CD4-positive, alpha-beta T cell treated with Interleukin-12 subunit alpha and Interleukin-12 subunit beta, for 1 hour (primary cell): Measurements from ENCODE around the gene CNDP1.
A peak's percentile ranks its signal among the peaks of the same experiment; 100 is the strongest.
"Not testable (repeated sequence)": the region's sequence is repeated elsewhere in the genome, so short reads cannot be mapped to it uniquely, and the experiment has no call there.

ENCODE experiments used
- DNase-seq: peaks from one replicate; pipeline ENCODE4 v3.0.0-alpha.2; 2020

Gene CNDP1

DNA sequence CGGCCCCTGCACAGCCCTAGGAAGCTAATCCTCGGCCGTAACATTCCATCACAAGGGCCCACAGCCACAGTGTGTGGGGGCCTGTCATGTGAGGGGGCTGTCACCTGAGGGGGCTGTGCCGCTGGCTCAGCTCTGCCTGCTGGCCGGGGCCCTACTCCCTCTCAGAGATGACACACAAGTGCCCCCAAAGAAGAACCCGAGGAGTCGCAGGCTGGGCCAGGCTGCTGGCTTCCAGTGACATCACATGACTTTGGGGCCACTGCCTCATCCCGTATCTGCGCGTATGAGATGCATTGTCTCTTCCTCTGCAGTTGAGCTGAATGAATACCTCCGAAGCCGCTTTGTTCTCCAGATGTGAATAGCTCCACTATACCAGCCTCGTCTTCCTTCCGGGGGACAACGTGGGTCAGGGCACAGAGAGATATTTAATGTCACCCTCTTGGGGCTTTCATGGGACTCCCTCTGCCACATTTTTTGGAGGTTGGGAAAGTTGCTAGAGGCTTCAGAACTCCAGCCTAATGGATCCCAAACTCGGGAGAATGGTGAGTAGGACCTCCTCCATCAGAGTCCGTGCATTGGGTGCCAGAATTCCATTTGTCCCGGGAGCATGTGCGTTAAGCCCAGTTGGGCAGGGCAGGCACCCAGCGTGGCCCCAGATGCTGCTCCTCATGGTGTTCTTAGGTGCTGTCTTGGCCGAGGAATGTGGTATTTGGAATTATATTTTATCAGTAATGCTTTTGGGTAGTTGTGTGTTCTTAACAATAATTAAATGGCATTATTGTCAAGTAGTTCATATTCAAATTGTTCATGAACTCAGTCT is at the start of gene CNDP1:
Gene CNDP1, plus strand, starts transcription at position 351 of the 820 bp plus-strand sequence. Its CDS starts 168 bp downstream, at position 519.
- no peak for DNase-seq

DNA sequence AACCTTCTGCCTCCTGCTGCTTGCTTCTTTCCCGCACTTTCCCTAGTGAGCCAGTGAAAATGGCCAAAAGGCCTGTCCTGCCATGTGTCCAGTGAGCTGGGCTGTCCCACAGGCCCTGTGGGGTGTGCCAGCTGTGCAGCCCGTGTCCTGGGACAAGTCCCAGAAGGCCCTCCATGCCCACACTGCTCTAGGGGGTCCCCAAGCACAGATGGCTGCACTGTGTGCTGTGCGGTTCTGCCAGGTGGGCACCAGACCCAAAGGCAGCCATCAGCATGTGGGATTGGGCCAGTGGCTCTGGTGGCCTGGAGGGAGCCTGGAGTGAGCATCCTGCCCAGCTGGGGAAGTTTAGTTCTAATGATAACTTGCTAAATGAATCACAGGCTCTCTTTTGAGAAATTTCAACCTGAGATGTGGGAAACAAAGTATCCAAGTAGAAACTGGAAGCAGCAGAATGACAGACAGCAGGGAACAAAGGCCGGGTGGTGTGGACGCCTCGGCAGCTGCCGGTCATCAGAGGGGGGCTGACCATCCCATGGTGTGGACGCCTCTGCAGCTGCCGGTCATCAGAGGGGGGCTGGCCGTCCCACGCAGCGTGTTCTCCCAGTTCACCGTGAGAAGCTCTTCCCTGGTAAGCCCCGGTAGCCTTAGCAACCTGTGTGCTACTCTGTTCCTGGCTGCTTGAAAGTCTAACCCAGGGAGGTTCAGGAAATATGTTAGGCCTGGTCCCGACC is 48.0 kb upstream of the CNDP1 start:
- no peak for DNase-seq

DNA sequence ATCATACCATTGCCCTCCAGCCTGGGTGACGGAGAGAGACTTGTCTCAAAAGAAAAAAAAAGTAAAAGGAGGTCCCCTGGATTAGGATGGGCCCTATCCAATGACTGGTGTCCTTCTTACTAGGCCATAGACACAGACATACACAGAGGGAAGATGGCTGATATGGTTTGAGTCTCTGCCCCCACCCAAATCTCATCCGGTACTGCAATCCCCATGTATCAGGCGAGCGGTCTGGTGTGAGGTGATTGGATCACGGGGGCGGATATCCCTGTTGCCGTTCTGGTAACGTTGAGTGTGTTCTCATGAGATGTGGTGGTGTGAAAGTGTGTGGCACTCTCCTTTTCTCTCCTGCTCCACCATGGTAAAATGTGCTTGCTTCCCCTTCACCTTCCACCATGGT is 45.9 kb upstream of the CNDP1 start:
- DNase-seq, result no peak

GRCh38 chr18:74488864-74489263 is 45.4 kb upstream of the CNDP1 start:
- DNase-seq, result no peak

DNA sequence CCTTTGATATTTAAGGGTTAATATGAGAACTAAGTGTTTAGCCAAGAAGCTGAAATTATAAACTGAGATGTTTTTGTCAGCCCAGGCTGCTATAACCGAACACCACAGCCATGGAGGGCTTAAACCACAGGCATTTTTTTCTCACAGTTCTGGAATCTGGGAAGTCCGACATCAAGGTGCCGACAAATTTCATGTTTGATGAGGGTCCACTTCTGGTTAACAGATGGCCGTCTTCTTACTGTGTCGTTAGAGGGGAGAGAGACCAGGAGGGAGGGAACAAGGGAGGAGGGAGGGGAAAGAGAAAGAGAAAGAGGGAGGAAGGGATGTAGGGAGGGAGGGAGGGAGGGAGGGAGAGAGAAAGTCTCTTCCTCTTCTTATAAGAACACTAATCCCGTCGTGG is 44.6 kb upstream of the CNDP1 start:
- no peak for DNase-seq

DNA sequence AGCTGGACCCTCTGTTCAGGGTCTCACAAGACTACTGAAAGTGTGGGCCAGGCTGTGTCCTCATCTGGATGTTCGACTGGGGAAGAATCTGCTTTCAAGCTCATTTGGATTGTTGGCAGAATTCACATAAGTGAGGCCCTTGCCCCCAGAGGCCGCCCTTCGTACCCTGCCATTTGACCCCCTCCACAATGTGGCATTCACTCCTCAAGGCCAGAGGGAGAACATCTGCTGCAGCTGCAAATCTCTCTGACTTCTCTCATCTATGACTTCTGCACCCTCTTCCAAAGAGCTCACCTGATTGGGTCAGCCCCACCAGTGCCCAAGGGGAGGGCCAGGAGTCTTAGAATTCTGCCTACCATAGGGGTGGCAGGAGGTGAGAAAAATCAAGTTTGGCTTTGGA is 42.0 kb upstream of the CNDP1 start:
- DNase-seq, result no peak

GRCh38 chr18:74493689-74494088 is 40.6 kb upstream of the CNDP1 start:
- peak; percentile 80 for DNase-seq

DNA sequence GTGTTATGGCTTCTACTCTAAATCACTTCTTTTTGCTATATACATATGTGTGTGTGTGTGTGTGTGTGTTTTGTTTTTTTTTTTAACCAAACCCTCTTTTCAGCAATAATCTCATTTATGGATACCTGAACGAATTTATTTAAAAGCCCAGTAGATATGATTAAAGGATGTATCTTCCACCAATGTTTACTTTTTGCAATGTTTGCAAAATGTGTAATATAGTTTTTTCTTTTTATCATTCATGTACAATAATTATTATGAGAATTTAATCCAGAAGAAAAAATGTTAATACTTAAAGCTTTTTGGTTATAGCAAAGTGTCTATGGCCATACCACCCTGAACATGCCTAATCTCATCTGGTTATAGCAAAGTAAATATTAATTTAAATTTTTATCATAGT is 39.8 kb upstream of the CNDP1 start:
- DNase-seq, result no peak

- DNase-seq, result peak; percentile 99
Measured at GRCh38 chr18:74495581-74496507, 38.5 kb upstream of the CNDP1 start, which contains the start of gene CNDP2. Gene CNDP2 (plus strand): TSS chr18:74496363. CDS start chr18:74499974, 3,611 bp downstream.

GRCh38 chr18:74496508-74497323 is 37.6 kb upstream of the CNDP1 start:
- peak; percentile 48 for DNase-seq

DNA sequence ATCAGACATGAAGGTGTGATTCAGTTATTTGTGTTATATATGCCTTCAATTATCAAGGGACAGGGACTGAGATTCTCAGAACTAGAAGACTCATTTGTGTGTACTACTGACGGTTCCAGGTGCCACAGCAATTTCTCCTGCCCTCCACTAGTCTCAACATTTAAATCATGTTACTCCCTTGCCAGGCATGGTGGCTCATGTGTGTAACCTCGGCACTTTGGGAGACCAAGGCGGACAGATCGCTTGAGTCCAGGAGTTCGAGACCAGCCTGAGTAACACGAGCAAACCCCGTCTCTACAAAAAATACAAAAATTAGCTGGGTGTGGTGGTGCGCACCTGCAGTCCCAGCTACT is 37.0 kb upstream of the CNDP1 start:
- DNase-seq, result no peak

GRCh38 chr18:74497778-74498177 is 36.5 kb upstream of the CNDP1 start:
- DNase-seq, result no peak

DNA sequence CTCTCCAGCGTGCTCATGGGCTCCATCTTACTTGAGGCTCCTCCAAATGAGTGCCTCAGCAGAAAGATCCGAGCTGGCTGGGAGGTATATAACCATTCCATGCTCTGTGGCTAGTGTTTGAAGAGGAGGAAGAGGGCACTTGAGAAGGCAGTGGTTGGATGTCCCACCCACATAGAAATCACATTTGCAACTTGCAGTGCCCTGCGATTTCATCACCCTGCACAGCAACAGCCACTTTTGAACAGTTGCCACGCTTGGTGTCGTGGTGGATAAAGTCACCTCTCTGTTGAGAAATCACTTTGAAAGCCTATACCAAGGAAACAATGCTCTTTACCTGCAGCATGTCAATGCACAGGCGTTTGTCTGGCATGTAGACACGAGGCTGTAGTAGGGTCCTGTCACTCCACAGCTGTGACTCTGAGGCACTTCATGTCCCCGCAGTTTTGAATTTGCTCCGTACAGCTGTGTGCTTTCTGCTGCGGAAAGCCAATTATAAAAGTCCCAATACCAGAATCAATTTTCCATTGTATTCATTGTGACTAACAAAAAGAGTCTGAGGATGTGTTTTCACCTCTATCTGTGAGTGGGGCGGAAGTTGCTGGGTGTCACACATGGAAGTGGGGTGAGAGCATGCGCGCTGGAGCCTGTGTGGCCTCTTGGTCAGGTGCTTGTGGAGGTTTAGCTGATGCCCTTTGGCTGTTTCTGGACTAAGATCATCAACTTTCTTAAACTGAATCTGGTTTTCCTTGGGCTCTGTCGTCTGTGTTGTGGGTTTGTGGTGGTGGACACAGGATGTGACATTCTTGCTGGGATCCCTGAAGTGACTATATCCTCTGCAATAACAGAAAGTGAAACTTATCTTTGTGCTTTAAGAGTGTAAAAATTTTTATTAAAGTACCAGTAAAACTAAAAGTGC is 35.3 kb upstream of the CNDP1 start:
- peak; percentile 79 for DNase-seq

DNA sequence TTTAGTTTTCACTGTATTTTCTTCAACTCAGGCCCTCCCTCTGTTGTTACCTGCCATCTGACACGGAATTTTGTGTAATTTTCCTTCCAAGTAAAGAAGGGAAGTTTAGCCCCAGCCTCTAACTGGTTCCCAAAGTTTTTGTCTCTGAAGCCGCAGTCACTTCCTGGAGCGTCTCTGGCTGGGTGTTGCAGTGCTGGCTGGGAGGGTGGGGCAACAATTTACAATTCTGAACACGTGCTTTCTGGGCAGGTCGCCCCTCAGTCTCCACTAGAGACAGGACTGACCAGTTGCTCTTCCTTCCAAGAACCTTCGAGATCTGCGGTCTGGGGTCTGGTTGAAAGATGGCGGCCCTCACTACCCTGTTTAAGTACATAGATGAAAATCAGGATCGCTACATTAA is 34.7 kb upstream of the CNDP1 start:
- peak; percentile 53 for DNase-seq

- no peak for DNase-seq
Measured at GRCh38 chr18:74500372-74500771, 33.9 kb upstream of the CNDP1 start.

GRCh38 chr18:74500774-74501173 is 33.5 kb upstream of the CNDP1 start:
- not testable (repeated sequence) for DNase-seq

DNA sequence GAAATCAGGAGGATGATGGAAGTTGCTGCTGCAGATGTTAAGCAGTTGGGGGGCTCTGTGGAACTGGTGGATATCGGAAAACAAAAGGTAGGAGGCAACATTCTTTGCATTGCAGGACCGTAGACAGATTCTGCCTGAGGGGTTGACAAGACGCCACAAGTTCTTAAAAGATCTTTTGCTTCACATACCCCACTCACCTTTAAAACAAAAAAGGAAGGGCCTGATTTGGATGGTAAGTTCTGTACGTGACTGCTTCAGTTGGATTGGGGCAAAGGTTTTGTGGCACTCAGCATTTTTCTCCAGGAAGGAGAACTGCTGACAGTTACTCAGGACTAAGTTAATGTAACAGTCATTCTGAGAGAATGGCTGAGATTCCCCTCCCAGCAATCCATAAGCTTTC is 32.9 kb upstream of the CNDP1 start:
- no peak for DNase-seq

- no peak for DNase-seq
Measured at GRCh38 chr18:74503137-74503536, 31.2 kb upstream of the CNDP1 start.

GRCh38 chr18:74505776-74506175 is 28.5 kb upstream of the CNDP1 start:
- DNase-seq, result no peak

DNA sequence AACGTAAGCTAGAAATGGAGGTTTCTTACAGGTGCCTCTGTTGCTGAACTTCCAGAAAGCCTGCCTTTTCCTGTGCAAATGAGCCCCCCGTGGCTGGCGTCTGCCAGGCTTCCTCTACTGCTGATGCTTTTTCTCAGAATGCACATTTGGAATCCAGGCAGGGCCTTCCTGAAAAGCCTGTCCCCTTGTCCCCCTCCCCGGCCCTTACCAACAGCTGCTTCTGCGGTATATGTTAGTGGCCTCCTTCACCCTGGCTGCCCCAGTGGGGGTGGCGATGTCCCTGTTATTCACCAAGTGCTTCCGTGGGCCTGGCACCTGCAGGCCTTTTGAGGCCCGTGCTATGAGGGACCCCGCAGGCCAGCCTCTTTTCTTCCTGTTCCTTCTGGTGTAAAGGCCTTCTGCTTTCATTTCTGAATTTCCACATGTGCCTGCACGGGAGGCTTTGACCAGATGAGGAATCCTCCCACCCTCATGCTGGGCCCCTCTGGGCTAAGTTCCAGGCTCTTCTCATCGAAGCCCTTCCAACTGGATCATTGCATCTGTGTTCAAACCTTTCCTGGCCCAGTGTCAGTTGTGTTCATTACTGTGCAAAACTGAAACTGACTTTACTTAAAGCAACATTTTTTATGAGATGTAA is 27.7 kb upstream of the CNDP1 start:
- no peak for DNase-seq
